Keratinocyte (primary cell): ENCODE measurements around the gene DGCR8. TPM values are rescaled to one million over a fixed set of nuclear protein-coding genes. Genes with fewer than 3 reads are reported as not detected.

Experiments used
- DNase-seq: peaks from one replicate; pipeline ENCODE4 v3.0.0-alpha.2; 2011; ENCODE audit warnings: low read depth, missing footprints, low spot score
- FAIRE-seq: peaks from 2 replicates; lab custom pipeline; 2011; peaks lifted over from hg19 to GRCh38; lab: Jason Lieb, UNC
- H2AFZ ChIP-seq: 2 replicates; pipeline ENCODE4 v1.6.0; 2012; ENCODE audit warnings: low read length, control low read depth, inconsistent platforms; ENCODE audit not compliant: control insufficient read depth
- H3K27ac ChIP-seq: 2 replicates; pipeline ENCODE4 v1.5.1; 2011; ENCODE audit warnings: low read length; ENCODE audit not compliant: control insufficient read depth, insufficient read depth
- H3K27me3 ChIP-seq: 3 replicates; pipeline ENCODE4 v1.6.0; 2011; ENCODE audit warnings: low read length; ENCODE audit not compliant: control insufficient read depth, insufficient read depth; ENCODE audit errors: extremely low read depth
- H3K36me3 ChIP-seq, 2 experiments: 2 replicates in 1 of 2; 3 replicates in 1 of 2; pipeline ENCODE4 v1.5.1; 2011; ENCODE audit warnings: low read length in 2 of 2, mild to moderate bottlenecking in 1 of 2; ENCODE audit not compliant: control insufficient read depth in 2 of 2, insufficient read depth in 2 of 2; ENCODE audit errors: extremely low read depth in 1 of 2
- H3K4me1 ChIP-seq: 3 replicates; pipeline ENCODE4 v1.5.1; 2011; ENCODE audit warnings: low read length; ENCODE audit not compliant: control insufficient read depth, insufficient read depth; ENCODE audit errors: extremely low read depth
- H3K4me2 ChIP-seq: 3 replicates; pipeline ENCODE4 v1.6.0; 2011; ENCODE audit warnings: low read depth, low read length; ENCODE audit not compliant: control insufficient read depth, insufficient read depth; ENCODE audit errors: extremely low read depth
- H3K4me3 ChIP-seq, 3 experiments: fragments of 200-600 bp in 1 of 3; sonication (generic) in 1 of 3; 2 replicates in 2 of 3; 3 replicates in 1 of 3; pipeline ENCODE4 v1.5.1; 2011 to 2016; ENCODE audit warnings: low read length in 3 of 3, mild to moderate bottlenecking in 3 of 3, control low read depth in 2 of 3, inconsistent platforms in 1 of 3, low read depth in 1 of 3, mixed read lengths in 1 of 3, mixed run types in 1 of 3, moderate library complexity in 1 of 3; ENCODE audit not compliant: control insufficient read depth in 2 of 3, insufficient read depth in 2 of 3; ENCODE audit errors: extremely low read depth in 1 of 3
- H3K79me2 ChIP-seq: 2 replicates; pipeline ENCODE4 v1.6.0; 2012; ENCODE audit warnings: low read length; ENCODE audit not compliant: control insufficient read depth, insufficient read depth
- H3K9ac ChIP-seq: 3 replicates; pipeline ENCODE4 v1.6.0; 2011; ENCODE audit warnings: low read length; ENCODE audit not compliant: control insufficient read depth, insufficient read depth; ENCODE audit errors: extremely low read depth
- H3K9me1 ChIP-seq: 3 replicates; pipeline ENCODE4 v1.6.0; 2011; ENCODE audit warnings: low read length; ENCODE audit not compliant: control insufficient read depth, insufficient read depth; ENCODE audit errors: extremely low read depth
- H3K9me3 ChIP-seq: 2 replicates; pipeline ENCODE4 v1.5.1; 2012; ENCODE audit warnings: low read depth, low read length; ENCODE audit not compliant: control insufficient read depth
- H4K20me1 ChIP-seq: 3 replicates; pipeline ENCODE4 v1.6.0; 2011; ENCODE audit warnings: low read length; ENCODE audit not compliant: control insufficient read depth, insufficient read depth; ENCODE audit errors: extremely low read depth
- EZH2 ChIP-seq: IDR thresholded peaks from one replicate; pipeline ENCODE4 v1.6.1; 2012; ENCODE audit warnings: inconsistent platforms, mild to moderate bottlenecking, low read length, moderate library complexity
- dilution Hi-C: fragments of 300-500 bp; cut with MboI; formaldehyde crosslinking; loops from one replicate; pipeline ENCODE4 v1.7.0; 2020; ENCODE audit warnings: low sequenced_read_pairs; ENCODE audit not compliant: extremely low pct_ligation_motif_present
- polyA plus RNA-seq, 5 experiments: library from polyadenylated mRNA; depleted of rRNA in 3 of 5; stranded (reverse) in 3 of 5; stranded (forward) in 1 of 5; unstranded in 1 of 5; fragments of >200 nt; gene quantifications; 1 replicate in 1 of 5; 2 replicates in 3 of 5; 3 replicates in 1 of 5; pipeline versions ENCODE4 v1.2.1 to v1.2.3, GENCODE V29; 2011 to 2012; ENCODE audit warnings: missing spikeins in 2 of 5, low read depth in 1 of 5, low replicate concordance in 1 of 5
- TF ChIP-seq, protein P1 (sequence below), 3 experiments: IDR thresholded peaks in 1 of 3; conservative IDR thresholded peaks in 1 of 3; optimal IDR thresholded peaks in 1 of 3; 2 replicates in 2 of 3; 3 replicates in 1 of 3; pipeline versions ENCODE3 to v1.5.1; 2011; ENCODE audit warnings: low read length in 3 of 3, mild to moderate bottlenecking in 3 of 3, moderate library complexity in 2 of 3, control low read depth in 1 of 3, inconsistent platforms in 1 of 3; ENCODE audit not compliant: insufficient read depth in 2 of 3; ENCODE audit errors: extremely low read depth in 1 of 3

DGCR8 gene
- polyA plus RNA-seq, 1 donor (not counting 4 experiments of a cell fraction or from before 2014, with no cell fraction given): 17.2 TPM

DNA sequence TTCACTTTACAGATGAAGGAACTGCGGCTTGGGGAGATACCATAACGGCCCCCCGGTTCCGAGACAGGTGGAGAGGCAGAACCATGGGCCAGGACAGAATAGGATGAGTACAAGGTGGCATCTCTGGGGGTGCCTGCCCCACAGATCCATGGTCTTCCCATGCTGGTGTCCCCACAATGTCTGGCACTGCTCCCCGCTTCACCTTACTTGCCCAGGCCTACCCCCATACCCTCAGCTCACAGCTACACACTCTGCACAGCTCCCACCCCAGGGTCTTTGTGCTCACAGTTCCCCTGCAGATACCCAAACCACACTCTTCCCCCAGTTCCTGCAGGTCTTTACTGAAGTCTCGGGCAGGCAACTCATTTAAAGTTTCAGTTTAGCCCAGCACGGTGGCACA lies 11.4 kb upstream of the DGCR8 start:
- DNase-seq (no peak), FAIRE-seq (no peak)
- H3K4me3 ChIP-seq: no peak overlapping the region
- H3K27me3 ChIP-seq: no peaks in the 10 kb centered on the region
- no peaks in the 10 kb centered on the region for H4K20me1 ChIP-seq
- peaks cover 7% of the 10 kb centered on the region for H3K4me1 ChIP-seq
- peaks cover 0 to 2% of the 10 kb centered on the region in 2 experiments for H3K36me3 ChIP-seq
- H3K79me2 ChIP-seq: no peaks in the 10 kb centered on the region
- no peak overlapping the region for H3K4me2 ChIP-seq
- no peaks in the 10 kb centered on the region for H3K9me3 ChIP-seq
- no peak overlapping the region for H3K27ac ChIP-seq
- no peak for TF ChIP-seq EZH2
- TF ChIP-seq, protein P1, sequence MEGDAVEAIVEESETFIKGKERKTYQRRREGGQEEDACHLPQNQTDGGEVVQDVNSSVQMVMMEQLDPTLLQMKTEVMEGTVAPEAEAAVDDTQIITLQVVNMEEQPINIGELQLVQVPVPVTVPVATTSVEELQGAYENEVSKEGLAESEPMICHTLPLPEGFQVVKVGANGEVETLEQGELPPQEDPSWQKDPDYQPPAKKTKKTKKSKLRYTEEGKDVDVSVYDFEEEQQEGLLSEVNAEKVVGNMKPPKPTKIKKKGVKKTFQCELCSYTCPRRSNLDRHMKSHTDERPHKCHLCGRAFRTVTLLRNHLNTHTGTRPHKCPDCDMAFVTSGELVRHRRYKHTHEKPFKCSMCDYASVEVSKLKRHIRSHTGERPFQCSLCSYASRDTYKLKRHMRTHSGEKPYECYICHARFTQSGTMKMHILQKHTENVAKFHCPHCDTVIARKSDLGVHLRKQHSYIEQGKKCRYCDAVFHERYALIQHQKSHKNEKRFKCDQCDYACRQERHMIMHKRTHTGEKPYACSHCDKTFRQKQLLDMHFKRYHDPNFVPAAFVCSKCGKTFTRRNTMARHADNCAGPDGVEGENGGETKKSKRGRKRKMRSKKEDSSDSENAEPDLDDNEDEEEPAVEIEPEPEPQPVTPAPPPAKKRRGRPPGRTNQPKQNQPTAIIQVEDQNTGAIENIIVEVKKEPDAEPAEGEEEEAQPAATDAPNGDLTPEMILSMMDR (optimal IDR thresholded peaks at IDR 0.05 in 1 of 3, IDR thresholded peaks at IDR 0.05 in 1 of 3, conservative IDR thresholded peaks at IDR 0.05 in 1 of 3; ENCODE audit: extremely low read depth in 1 of 3, insufficient read depth in 2 of 3, low read length in 3 of 3): no peak
- no peak overlapping the region for H3K9ac ChIP-seq
- no peak overlapping the region for H2AFZ ChIP-seq
- dilution Hi-C loops: no loop called here
- peaks cover 2% of the 10 kb centered on the region for H3K9me1 ChIP-seq

DNA sequence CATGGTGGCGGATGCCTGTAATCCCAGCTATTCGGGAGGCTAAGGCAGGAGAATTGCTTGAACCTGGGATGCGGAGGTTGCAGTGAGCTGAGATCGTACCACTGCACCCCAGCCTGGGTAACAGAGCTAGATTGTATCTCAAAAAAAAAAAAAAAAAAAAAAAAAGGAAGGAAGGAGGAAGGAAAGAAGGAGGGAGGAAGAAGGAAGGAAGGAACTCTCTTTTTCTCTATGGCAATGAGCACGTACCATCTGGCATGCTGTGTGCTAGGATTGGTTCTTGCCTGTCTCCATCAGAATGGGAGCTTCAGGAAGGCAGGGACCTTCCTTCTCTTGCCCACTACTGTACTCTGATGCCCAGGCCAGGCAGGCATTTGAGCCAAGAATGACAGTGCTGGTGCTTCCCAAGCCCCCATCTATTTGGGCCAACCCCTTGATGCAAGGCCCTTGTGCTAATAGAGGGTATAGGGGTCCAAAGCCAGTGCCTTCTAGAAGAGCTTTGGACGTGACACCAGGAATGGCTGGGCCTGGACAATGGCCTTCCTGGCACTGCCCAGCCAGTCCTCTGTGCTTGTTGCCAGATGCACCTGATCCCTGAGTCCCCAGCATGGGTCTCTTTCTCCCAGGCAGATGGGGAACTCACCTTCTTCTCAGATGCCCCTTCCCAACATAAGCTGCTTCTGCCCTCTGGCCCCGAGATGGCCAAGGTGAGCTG lies 10.6 kb upstream of the DGCR8 start:
- dilution Hi-C loops: no loop called here

More for the DNA sequence above, 10.6 kb upstream of the DGCR8 start:
- DNase-seq (no peak), FAIRE-seq (no peak)
- Histone ChIP-seq H4K20me1 (no peaks in the 10 kb centered on the region), H3K9ac (no peak overlapping the region), H3K79me2 (no peaks in the 10 kb centered on the region), H3K4me2 (no peak overlapping the region), H3K4me3 (no peak overlapping the region), H3K9me3 (no peaks in the 10 kb centered on the region), H3K4me1 (no peaks in the 10 kb centered on the region), H2AFZ (no peak overlapping the region), H3K27me3 (no peaks in the 10 kb centered on the region), H3K36me3 (no peaks in the 10 kb centered on the region), H3K27ac (no peak overlapping the region), H3K9me1 (peaks cover under 1% of the 10 kb centered on the region)
- TF ChIP-seq, protein P1 (optimal IDR thresholded peaks at IDR 0.05 in 1 of 3, IDR thresholded peaks at IDR 0.05 in 1 of 3, conservative IDR thresholded peaks at IDR 0.05 in 1 of 3; ENCODE audit: extremely low read depth in 1 of 3, insufficient read depth in 2 of 3, low read length in 3 of 3): no peak
- TF ChIP-seq EZH2: no peak
